ENCODE results near the gene IDS. TPM values are rescaled to one million over a fixed set of nuclear protein-coding genes. Genes with fewer than 3 reads are reported as not detected.
"Not testable (repeated sequence)": the region's sequence is repeated elsewhere in the genome, so short reads cannot be mapped to it uniquely, and the experiment has no call there.

The IDS gene, protein sequence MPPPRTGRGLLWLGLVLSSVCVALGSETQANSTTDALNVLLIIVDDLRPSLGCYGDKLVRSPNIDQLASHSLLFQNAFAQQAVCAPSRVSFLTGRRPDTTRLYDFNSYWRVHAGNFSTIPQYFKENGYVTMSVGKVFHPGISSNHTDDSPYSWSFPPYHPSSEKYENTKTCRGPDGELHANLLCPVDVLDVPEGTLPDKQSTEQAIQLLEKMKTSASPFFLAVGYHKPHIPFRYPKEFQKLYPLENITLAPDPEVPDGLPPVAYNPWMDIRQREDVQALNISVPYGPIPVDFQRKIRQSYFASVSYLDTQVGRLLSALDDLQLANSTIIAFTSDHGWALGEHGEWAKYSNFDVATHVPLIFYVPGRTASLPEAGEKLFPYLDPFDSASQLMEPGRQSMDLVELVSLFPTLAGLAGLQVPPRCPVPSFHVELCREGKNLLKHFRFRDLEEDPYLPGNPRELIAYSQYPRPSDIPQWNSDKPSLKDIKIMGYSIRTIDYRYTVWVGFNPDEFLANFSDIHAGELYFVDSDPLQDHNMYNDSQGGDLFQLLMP
- total RNA-seq, result 10 to 100 TPM; 55.7 to 97.7 (median 63.5) TPM

GRCh38 chrX:149504915-149505651, at the start of gene IDS:
IDS (minus strand) TSS chrX:149505306; CDS start chrX:149505137, 169 bp downstream.
- no peaks in the 10 kb centered on the region for H3K27me3 ChIP-seq
- H3K36me3 ChIP-seq, result peaks cover 12% of the 10 kb centered on the region
- 40% methylated on average over 42 of the region's 54 CpGs for WGBS
- H3K4me1 ChIP-seq, result peaks cover 13% of the 10 kb centered on the region
- H3K4me3 ChIP-seq, result peak within 1 kb of the TSS; percentile 61
- peak within 1 kb of the TSS; percentile 91 for H3K27ac ChIP-seq
- peak; percentile 92 to 93 for DNase-seq (ENCODE audit: low spot score in 2 of 2)
- no peaks in the 10 kb centered on the region for H3K9me3 ChIP-seq
- TF ChIP-seq POLR2AphosphoS5 (IDR thresholded peaks at IDR 0.05), result peak in 1 of 3 donors; percentile 43
- TF ChIP-seq, protein P1, sequence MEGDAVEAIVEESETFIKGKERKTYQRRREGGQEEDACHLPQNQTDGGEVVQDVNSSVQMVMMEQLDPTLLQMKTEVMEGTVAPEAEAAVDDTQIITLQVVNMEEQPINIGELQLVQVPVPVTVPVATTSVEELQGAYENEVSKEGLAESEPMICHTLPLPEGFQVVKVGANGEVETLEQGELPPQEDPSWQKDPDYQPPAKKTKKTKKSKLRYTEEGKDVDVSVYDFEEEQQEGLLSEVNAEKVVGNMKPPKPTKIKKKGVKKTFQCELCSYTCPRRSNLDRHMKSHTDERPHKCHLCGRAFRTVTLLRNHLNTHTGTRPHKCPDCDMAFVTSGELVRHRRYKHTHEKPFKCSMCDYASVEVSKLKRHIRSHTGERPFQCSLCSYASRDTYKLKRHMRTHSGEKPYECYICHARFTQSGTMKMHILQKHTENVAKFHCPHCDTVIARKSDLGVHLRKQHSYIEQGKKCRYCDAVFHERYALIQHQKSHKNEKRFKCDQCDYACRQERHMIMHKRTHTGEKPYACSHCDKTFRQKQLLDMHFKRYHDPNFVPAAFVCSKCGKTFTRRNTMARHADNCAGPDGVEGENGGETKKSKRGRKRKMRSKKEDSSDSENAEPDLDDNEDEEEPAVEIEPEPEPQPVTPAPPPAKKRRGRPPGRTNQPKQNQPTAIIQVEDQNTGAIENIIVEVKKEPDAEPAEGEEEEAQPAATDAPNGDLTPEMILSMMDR (IDR thresholded peaks at IDR 0.05), result no peak
- TF ChIP-seq POLR2A (IDR thresholded peaks at IDR 0.05), result peak; percentile 87 to 92

DNA sequence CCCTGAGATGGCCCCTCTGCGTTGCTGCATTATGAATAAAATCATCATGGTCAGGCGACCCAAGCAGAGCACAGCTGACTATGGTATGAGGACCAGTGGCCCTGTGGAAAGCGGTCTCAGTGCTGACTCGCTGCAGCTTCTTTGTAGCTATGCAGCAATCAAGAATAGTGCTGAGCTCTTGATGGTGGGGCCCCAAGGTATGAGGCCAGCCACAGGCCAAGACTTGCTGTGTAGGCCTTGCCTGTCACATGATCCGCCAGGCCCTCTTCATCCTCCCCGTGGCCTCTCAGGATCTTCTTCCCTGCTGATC, 46.8 kb upstream of the IDS start:
- not testable (repeated sequence) for H3K9me3 ChIP-seq; DNase-seq (ENCODE audit: low spot score in 2 of 2); H3K36me3 ChIP-seq; H3K4me3 ChIP-seq; H3K27me3 ChIP-seq; H3K4me1 ChIP-seq; H3K27ac ChIP-seq
- no CpG with 5 or more reads among the region's 6 CpGs for WGBS

DNA sequence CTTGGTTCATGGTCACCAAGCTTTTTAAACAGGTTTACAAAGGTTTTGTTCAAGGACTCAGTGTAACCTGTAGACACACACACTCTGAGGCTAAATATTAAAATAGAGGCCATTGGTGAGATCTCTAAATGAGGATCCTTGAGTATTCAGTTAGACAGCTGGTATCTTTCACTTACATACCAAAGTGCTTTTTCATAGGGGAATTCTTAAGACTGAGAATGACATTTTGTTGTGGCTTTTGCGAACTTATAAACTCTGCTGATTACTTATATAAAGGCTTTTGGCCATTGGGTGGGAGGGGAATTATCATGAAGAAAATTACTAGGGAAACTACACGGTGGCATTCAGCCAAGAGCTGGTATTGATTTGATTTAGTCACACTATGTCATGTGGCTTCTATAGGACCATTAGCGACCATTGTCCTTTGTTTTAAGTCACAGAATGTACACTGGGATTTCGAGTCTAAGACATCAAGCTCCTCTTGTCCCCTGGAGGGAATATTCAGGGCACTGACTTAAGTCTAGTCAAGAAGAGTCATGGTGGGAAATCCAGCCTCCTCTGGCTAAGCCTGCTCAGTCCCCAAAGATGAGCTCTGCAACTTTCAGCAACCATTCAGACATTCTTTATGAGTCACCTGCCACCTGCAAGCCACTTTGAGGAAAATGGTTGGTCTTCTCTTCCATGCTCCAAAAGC, 46.3 kb upstream of the IDS start:
- not testable (repeated sequence) for H3K36me3 ChIP-seq; H3K4me1 ChIP-seq; H3K4me3 ChIP-seq; H3K27me3 ChIP-seq; DNase-seq (ENCODE audit: low spot score in 2 of 2); H3K9me3 ChIP-seq; H3K27ac ChIP-seq
- no CpG with 5 or more reads among the region's 4 CpGs for WGBS

- H3K4me1 ChIP-seq; DNase-seq (ENCODE audit: low spot score in 2 of 2); H3K27me3 ChIP-seq; H3K27ac ChIP-seq; H3K36me3 ChIP-seq; H3K4me3 ChIP-seq; H3K9me3 ChIP-seq: not testable (repeated sequence)
- WGBS, result 73% methylated on average over 1 of the region's 1 CpG
Observed at GRCh38 chrX:149550454-149550853, 45.3 kb upstream of the IDS start.

- H3K27ac ChIP-seq; H3K9me3 ChIP-seq; H3K36me3 ChIP-seq; H3K4me1 ChIP-seq; H3K27me3 ChIP-seq; DNase-seq (ENCODE audit: low spot score in 2 of 2); H3K4me3 ChIP-seq: not testable (repeated sequence)
- WGBS, result no CpG with 5 or more reads among the region's 6 CpGs
Observed at GRCh38 chrX:149549701-149550100, 44.6 kb upstream of the IDS start, which contains the start of gene HSFX3. HSFX3 (minus strand) TSS chrX:149549924; CDS start chrX:149549852, 72 bp downstream.

GRCh38 chrX:149547782-149548181, 42.7 kb upstream of the IDS start:
- DNase-seq (ENCODE audit: low spot score in 2 of 2); H3K27me3 ChIP-seq; H3K4me3 ChIP-seq; H3K9me3 ChIP-seq; H3K36me3 ChIP-seq; H3K4me1 ChIP-seq; H3K27ac ChIP-seq: not testable (repeated sequence)
- WGBS, result 60% methylated on average over 1 of the region's 3 CpGs

DNA sequence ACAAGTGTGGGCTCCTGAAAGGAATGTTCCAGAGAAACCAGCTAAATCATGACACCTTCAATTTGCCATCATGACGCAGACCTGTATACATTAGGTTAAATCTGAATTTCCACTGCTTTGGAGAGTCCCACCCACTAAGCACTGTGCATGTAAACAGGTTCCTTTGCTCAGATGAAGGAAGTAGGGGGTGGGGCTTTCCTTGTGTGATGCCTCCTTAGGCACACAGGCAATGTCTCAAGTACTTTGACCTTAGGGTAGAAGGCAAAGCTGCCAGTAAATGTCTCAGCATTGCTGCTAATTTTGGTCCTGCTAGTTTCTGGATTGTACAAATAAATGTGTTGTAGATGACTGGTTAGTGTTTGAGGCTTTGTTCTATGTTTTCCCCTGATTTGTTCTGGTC, 41.9 kb upstream of the IDS start:
- H3K36me3 ChIP-seq, H3K27ac ChIP-seq: not testable (repeated sequence)

GRCh38 chrX:149545545-149546543, 40.7 kb upstream of the IDS start:
- H3K4me1 ChIP-seq; H3K36me3 ChIP-seq; H3K27ac ChIP-seq; H3K4me3 ChIP-seq; H3K27me3 ChIP-seq; H3K9me3 ChIP-seq; DNase-seq (ENCODE audit: low spot score in 2 of 2): not testable (repeated sequence)
- 68% methylated on average over 10 of the region's 29 CpGs for WGBS

More for the DNA sequence above, 41.9 kb upstream of the IDS start:
- not testable (repeated sequence) for DNase-seq (ENCODE audit: low spot score in 2 of 2); H3K9me3 ChIP-seq; H3K4me1 ChIP-seq; H3K4me3 ChIP-seq; H3K27me3 ChIP-seq
- 100% methylated on average over 1 of the region's 1 CpG for WGBS

All from suprapubic skin (tissue), 4 donors.